GM21528 (cell line): Measurements from ENCODE around the gene PHF14.
A peak's percentile ranks its signal among the peaks of the same experiment; 100 is the strongest.

Experiments used
- ATAC-seq: cut with Tn5 transposase; IDR thresholded peaks from one replicate; pipeline ENCODE4 v1.9.1; 2021; ENCODE audit warnings: mild to moderate bottlenecking, moderate library complexity; ENCODE audit not compliant: unreplicated experiment, low FRiP score

Gene PHF14

GRCh38 chr7:11195502-11195901 is 221.8 kb downstream of the PHF14 start:
- no peak for ATAC-seq

- no peak for ATAC-seq
Measured at GRCh38 chr7:11196143-11196542, 222.5 kb downstream of the PHF14 start.

DNA sequence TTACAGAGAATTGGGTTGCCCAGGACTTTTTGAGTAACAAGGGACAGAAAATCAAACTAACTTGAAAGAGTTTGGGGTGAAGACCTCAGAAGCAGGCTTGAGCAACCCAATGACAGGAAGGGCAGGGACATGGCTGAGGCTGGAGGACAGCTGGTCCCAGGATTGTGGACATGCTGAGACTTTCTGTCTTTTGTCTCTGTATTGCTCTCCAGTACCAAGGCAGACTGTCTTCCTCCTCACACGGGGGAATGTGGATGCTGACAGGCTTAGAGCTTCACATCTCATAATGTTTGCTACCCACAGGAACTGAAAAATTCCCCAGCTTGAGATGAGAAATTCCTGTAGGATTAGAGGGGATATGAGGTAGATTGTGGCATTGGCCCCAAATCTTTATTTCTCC is 229.6 kb downstream of the PHF14 start:
- no peak for ATAC-seq

DNA sequence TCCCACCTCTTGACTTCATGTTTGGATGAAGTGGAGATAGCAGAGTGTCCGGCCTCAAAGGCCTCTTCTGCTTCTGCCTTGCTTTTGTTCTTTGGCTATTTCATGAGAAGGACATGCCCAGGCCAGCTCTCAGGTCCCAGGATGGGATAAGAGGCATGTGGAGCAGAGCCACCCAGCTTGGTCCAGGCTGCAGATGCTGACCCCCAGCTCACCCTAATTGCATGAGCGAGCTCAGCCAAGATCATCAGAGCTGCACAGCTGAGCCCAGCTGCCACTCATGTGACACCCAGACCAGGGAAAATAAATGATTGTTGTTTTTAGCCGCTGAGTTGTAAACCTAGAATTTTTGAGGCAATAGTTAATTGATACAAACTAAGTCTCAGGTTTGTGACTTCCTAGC is 230.0 kb downstream of the PHF14 start:
- ATAC-seq: no peak

- ATAC-seq: no peak
Measured at GRCh38 chr7:11206177-11206899, 232.7 kb downstream of the PHF14 start.

- ATAC-seq: no peak
Measured at GRCh38 chr7:11207565-11207964, 233.9 kb downstream of the PHF14 start.

- no peak for ATAC-seq
Measured at GRCh38 chr7:11208883-11209465, 235.3 kb downstream of the PHF14 start.

- ATAC-seq: no peak
Measured at GRCh38 chr7:11210374-11210773, 236.7 kb downstream of the PHF14 start.

DNA sequence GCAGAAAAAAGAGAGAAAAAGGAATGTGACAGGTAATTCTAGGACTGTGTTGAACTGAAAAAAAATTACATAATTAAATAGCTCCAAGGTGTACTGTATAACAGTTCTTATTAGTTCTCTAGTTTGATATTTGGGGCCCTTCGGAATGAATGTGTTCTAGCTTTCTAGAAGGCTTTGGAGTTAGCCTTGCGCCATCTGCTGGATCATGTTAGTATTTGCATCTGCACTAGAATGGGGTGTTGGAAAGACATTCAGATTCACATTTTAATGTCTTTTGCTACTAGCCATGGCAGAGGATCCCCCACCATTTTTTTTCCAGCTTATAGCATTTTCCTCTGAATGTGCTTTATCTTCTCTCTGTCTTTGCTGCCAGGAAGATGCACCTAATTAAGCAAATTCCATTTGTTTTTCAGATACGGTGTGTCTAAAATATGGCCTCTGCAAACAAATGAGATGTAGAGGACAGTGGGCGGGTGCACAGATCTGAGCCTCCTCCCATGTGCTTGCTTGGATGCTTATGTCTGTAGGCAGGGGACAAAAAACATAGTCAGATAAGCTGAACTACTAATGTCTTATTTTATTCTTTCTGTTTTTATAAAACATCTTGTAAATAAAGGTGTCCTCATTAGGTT is 238.5 kb downstream of the PHF14 start:
- ATAC-seq: peak; percentile 92

- ATAC-seq: no peak
Measured at GRCh38 chr7:11212816-11213215, 239.1 kb downstream of the PHF14 start.

DNA sequence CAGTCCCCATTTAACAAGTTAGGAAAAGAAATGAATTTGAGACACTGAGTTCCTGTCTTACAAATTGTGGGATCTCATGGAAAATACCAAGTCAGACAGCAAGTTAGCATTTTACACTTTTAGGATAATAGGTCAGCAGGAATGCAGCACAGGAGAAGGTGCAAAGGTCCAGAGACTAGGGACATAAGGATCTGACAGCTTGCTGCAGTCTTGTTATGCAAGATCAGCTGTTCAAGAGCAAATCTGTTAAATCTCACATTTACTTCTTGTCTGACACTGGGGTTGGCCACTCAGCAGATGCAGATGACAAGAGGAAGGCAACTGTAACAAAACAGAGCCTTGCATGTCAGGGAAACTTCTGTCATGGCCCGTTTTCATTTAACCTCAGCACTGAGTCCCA is 239.6 kb downstream of the PHF14 start:
- no peak for ATAC-seq

GRCh38 chr7:11216276-11216675 is 242.6 kb downstream of the PHF14 start:
- no peak for ATAC-seq

DNA sequence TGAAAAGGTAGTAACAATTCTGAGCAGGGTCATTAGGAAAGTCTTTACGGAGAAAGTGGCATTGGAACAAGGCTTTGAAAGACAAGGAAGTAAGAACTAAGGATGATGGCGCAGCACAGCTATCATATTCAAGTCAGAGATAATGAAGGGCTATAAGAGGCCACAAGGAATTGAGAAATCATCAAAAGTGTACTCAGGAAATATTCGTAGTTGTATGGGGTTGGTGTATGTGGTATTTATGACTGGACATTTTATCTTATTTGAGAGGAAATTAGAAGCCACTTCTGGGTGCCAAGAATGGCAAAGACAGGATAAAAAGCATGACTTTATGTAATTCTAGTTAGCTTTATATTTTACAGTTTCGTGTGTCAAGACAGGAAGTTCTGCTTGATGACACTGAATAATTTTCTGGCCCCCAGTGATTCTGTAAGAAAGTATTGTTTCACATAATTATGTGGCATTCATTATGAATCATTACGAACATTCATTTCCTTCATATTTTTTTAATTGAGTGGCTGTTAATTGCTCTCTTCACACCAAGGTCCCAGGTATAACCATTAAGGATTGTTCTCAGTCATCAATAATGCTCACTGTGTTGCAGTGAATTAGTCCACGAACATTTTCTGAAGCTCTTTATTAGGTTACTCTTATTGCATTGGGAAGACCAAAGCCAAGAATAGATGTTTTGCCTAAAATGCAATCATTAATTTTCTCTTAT is 244.3 kb downstream of the PHF14 start:
- ATAC-seq: no peak
